HepG2 (cell line): Measurements from ENCODE around the gene EPB41L5. TPM values are rescaled to one million over a fixed set of nuclear protein-coding genes. Genes with fewer than 3 reads are reported as not detected.

Experiments
- KLF9 ChIP-seq: IDR thresholded peaks from 2 replicates; pipeline ENCODE4 v1.6.1; 2016; ENCODE audit warnings: low read depth
- NR2F6 ChIP-seq, 2 experiments: IDR thresholded peaks; 2 replicates each; pipeline ENCODE4 v1.6.1; 2016; ENCODE audit warnings: antibody characterized with exemption in 1 of 2, mild to moderate bottlenecking in 1 of 2
- PLRG1 ChIP-seq: fragments of 450-650 bp; conservative IDR thresholded peaks from 2 replicates; pipeline ENCODE4 v1.6.1; 2016
- SRF ChIP-seq: IDR thresholded peaks from 2 replicates; pipeline ENCODE4 v1.6.1; 2011; ENCODE audit warnings: mild to moderate bottlenecking, low read depth, low read length, moderate library complexity
- ZFP82 ChIP-seq: sonication (generic); formaldehyde crosslinking; IDR thresholded peaks from 2 replicates; pipeline ENCODE4 v1.5.1; 2020; ENCODE audit warnings: mild to moderate bottlenecking, missing genetic modification reagents, borderline replicate concordance
- ZNF264 ChIP-seq: sonication (generic); formaldehyde crosslinking; IDR thresholded peaks from 2 replicates; pipeline ENCODE4 v1.4.0; 2020; ENCODE audit warnings: missing genetic modification reagents
- ZNF44 ChIP-seq: sonication (generic); formaldehyde crosslinking; IDR thresholded peaks from 2 replicates; pipeline ENCODE4 v1.5.1; 2020; ENCODE audit warnings: mild to moderate bottlenecking, missing genetic modification reagents
- ZNF547 ChIP-seq: sonication (generic); formaldehyde crosslinking; IDR thresholded peaks from 2 replicates; pipeline ENCODE4 v1.5.1; 2020; ENCODE audit warnings: mild to moderate bottlenecking, missing genetic modification reagents
- ZNF609 ChIP-seq: sonication (generic); formaldehyde crosslinking; IDR thresholded peaks from 2 replicates; pipeline ENCODE4 v1.4.0; 2020; ENCODE audit warnings: mild to moderate bottlenecking, missing genetic modification reagents, borderline replicate concordance
- ZNF747 ChIP-seq: sonication (generic); formaldehyde crosslinking; IDR thresholded peaks from 2 replicates; pipeline ENCODE4 v1.8.1; 2023; ENCODE audit warnings: missing genetic modification reagents, mild to moderate bottlenecking, borderline replicate concordance
- ZNF790 ChIP-seq: sonication (generic); formaldehyde crosslinking; IDR thresholded peaks from 2 replicates; pipeline ENCODE4 v1.8.0; 2022; ENCODE audit warnings: missing genetic modification reagents, mild to moderate bottlenecking, borderline replicate concordance
- polyA plus RNA-seq, 8 experiments: library from polyadenylated mRNA; depleted of rRNA in 3 of 8; stranded (reverse) in 7 of 8; unstranded in 1 of 8; fragments of >200 nt; fragmentation: Illumina TruSeq in 4 of 8; extraction: Trizol in 4 of 8; gene quantifications; 2 replicates each; pipeline versions ENCODE4 v1.2.1 to v1.2.3, GENCODE V29; 2011 to 2016; ENCODE audit warnings: low read depth in 4 of 8, missing spikeins in 1 of 8, mixed read lengths in 1 of 8; ENCODE audit not compliant: insufficient read depth in 1 of 8
- total RNA-seq, 5 experiments: library from RNA; depleted of rRNA; stranded (reverse); fragments of >200 nt; fragmentation: Illumina TruSeq; extraction: Trizol; gene quantifications; 2 replicates each; pipeline ENCODE4 v1.2.3, GENCODE V29; 2016; ENCODE audit warnings: low read depth in 1 of 5
- TF ChIP-seq, protein P1 (sequence below), 2 experiments: sonication (generic) in 1 of 2; formaldehyde crosslinking in 1 of 2; IDR thresholded peaks; 2 replicates each; pipeline versions ENCODE4 v1.4.0 to v1.6.1; 2016 to 2020; ENCODE audit warnings: borderline replicate concordance in 1 of 2, low read depth in 1 of 2, mild to moderate bottlenecking in 1 of 2, missing genetic modification reagents in 1 of 2
- TF ChIP-seq, protein P2 (sequence below): sonication (generic); formaldehyde crosslinking; IDR thresholded peaks from 2 replicates; pipeline ENCODE4 v1.4.0; 2020; ENCODE audit warnings: missing genetic modification reagents, borderline replicate concordance
- TF ChIP-seq, protein P3 (sequence below): sonication (generic); formaldehyde crosslinking; IDR thresholded peaks from 2 replicates; pipeline ENCODE4 v1.9.0; 2022; ENCODE audit warnings: missing genetic modification reagents, mild to moderate bottlenecking, borderline replicate concordance

The EPB41L5 gene
- total and polyA plus RNA-seq, 2 of the 13 experiments (the other 11 are each of a cell fraction or from before 2014, with no cell fraction given), result 40.5 to 47.5 TPM

- TF ChIP-seq, protein P1, sequence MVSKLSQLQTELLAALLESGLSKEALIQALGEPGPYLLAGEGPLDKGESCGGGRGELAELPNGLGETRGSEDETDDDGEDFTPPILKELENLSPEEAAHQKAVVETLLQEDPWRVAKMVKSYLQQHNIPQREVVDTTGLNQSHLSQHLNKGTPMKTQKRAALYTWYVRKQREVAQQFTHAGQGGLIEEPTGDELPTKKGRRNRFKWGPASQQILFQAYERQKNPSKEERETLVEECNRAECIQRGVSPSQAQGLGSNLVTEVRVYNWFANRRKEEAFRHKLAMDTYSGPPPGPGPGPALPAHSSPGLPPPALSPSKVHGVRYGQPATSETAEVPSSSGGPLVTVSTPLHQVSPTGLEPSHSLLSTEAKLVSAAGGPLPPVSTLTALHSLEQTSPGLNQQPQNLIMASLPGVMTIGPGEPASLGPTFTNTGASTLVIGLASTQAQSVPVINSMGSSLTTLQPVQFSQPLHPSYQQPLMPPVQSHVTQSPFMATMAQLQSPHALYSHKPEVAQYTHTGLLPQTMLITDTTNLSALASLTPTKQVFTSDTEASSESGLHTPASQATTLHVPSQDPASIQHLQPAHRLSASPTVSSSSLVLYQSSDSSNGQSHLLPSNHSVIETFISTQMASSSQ (IDR thresholded peaks at IDR 0.05; ENCODE audit: low read depth), result peak; percentile 73
- TF ChIP-seq, protein P1 (CRISPR knock-in tag; IDR thresholded peaks at IDR 0.05; ENCODE audit: borderline replicate concordance), result peak; percentile 40; the same call in 1 of the 2 replicates
- TF ChIP-seq ZFP82 (CRISPR knock-in tag) (no peak), ZNF547 (no peak), ZNF609 (CRISPR knock-in tag) (no peak), ZNF264 (CRISPR knock-in tag) (no peak), SRF (peak; percentile 61; the same call in 1 of the 2 replicates), NR2F6 (IDR thresholded peaks at IDR 0.05) (0 out of 2 replicates have a peak, but pooled peaks have one; percentile 10), NR2F6 (CRISPR knock-in tag; IDR thresholded peaks at IDR 0.05) (no peak), ZNF790 (CRISPR knock-in tag) (no peak), KLF9 (no peak), ZNF44 (no peak), ZNF747 (no peak), PLRG1 (no peak)
- TF ChIP-seq, protein P2, sequence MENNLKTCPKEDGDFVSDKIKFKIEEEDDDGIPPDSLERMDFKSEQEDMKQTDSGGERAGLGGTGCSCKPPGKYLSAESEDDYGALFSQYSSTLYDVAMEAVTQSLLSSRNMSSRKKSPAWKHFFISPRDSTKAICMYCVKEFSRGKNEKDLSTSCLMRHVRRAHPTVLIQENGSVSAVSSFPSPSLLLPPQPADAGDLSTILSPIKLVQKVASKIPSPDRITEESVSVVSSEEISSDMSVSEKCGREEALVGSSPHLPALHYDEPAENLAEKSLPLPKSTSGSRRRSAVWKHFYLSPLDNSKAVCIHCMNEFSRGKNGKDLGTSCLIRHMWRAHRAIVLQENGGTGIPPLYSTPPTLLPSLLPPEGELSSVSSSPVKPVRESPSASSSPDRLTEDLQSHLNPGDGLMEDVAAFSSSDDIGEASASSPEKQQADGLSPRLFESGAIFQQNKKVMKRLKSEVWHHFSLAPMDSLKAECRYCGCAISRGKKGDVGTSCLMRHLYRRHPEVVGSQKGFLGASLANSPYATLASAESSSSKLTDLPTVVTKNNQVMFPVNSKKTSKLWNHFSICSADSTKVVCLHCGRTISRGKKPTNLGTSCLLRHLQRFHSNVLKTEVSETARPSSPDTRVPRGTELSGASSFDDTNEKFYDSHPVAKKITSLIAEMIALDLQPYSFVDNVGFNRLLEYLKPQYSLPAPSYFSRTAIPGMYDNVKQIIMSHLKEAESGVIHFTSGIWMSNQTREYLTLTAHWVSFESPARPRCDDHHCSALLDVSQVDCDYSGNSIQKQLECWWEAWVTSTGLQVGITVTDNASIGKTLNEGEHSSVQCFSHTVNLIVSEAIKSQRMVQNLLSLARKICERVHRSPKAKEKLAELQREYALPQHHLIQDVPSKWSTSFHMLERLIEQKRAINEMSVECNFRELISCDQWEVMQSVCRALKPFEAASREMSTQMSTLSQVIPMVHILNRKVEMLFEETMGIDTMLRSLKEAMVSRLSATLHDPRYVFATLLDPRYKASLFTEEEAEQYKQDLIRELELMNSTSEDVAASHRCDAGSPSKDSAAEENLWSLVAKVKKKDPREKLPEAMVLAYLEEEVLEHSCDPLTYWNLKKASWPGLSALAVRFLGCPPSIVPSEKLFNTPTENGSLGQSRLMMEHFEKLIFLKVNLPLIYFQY (CRISPR knock-in tag), result no peak
- TF ChIP-seq, protein P3, sequence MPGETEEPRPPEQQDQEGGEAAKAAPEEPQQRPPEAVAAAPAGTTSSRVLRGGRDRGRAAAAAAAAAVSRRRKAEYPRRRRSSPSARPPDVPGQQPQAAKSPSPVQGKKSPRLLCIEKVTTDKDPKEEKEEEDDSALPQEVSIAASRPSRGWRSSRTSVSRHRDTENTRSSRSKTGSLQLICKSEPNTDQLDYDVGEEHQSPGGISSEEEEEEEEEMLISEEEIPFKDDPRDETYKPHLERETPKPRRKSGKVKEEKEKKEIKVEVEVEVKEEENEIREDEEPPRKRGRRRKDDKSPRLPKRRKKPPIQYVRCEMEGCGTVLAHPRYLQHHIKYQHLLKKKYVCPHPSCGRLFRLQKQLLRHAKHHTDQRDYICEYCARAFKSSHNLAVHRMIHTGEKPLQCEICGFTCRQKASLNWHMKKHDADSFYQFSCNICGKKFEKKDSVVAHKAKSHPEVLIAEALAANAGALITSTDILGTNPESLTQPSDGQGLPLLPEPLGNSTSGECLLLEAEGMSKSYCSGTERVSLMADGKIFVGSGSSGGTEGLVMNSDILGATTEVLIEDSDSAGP (CRISPR knock-in tag), result no peak
Observed at GRCh38 chr2:119981896-119982295, 31.0 kb upstream of the EPB41L5 start (continued).
